HG02870 (cell line): ENCODE measurements around the gene JUND.

ENCODE experiments used
- ATAC-seq: cut with Tn5 transposase; IDR thresholded peaks from one replicate; pipeline ENCODE4 v1.9.1; 2021; ENCODE audit warnings: mild to moderate bottlenecking, moderate library complexity; ENCODE audit not compliant: unreplicated experiment

Gene JUND

GRCh38 chr19:18308948-18309325 lies 27.5 kb upstream of the JUND start:
- no peak for ATAC-seq

- ATAC-seq: no peak
Observed at GRCh38 chr19:18308051-18308947, 26.9 kb upstream of the JUND start.

DNA sequence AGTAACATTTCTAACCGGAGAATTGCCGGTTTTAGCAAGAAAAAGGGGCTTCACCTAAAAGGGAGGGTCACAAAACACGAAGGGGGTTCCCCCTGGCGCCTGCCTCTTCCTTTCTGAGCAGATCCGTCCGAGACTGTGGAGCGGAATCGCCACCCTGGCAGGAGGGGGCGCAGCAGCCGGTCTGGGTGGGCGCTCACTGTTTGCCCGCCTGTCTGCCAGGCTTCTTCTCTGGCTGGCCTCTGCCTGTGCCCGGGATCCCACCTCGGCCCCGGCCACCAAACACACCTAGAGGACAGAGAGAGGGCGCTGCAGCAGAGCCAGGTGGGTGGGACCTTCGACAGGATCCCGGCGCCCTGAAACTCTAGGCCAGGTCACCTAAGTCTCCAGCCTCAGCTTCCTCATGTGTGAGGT lies 25.9 kb upstream of the JUND start:
- ATAC-seq: no peak

- ATAC-seq: no peak
Observed at GRCh38 chr19:18306888-18307260, 25.5 kb upstream of the JUND start.

- ATAC-seq: no peak
Observed at GRCh38 chr19:18306209-18306887, 24.9 kb upstream of the JUND start.

- ATAC-seq: peak; percentile 38
Observed at GRCh38 chr19:18304458-18305310, 23.3 kb upstream of the JUND start.

DNA sequence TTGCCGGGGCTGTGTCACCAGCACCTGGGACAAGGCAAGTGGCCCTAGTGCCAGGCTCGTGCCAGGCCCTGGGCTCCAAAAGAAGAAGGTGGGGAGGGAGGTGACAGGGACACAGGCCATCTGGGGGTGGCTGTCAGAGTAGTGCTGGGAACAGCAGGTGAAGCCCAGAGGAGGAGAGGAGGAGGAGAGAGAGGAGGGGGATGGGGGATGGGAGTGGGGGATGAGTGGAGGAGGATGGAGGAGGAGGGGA lies 22.7 kb upstream of the JUND start:
- no peak for ATAC-seq

- ATAC-seq: no peak
Observed at GRCh38 chr19:18301718-18302111, 20.3 kb upstream of the JUND start.

DNA sequence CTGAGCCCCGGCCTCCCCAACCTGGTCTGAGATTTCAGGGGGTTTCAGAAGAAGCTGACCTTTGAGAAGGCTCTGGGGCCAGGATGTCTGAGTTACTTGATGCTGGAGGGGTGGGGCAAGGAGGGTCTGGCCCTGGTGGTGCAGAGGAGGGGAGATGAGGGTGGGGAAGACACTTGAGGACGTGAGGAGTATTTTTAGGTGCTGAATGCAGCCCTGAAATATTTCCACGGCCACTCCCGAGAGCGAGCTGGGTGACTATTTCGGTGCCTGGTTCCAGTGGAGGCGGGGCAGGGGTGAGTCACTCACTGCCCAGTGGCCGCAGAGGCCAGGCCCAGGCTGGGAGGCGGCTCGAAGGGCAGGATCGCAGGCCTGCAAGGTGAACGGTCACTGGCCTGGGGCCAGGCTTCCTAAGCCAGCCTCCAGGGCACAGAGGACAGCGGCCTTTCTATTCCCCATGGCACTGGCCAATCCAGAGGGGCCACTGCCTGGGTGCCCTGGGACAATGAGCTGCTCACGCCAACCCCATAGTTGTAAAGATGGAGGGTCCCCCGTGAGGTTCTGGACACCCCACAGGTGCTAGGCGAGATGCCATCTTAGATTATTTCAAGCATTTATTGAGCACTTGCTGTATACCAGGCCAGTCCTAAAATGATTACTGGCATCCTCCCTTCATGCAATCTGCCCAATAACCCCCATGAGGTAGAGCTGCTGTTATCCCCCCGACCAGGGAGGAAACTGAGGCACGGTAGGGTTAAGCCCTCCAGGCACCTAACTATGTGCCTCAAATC lies 19.7 kb upstream of the JUND start:
- ATAC-seq: no peak

GRCh38 chr19:18299654-18300053 lies 18.2 kb upstream of the JUND start:
- ATAC-seq: no peak

DNA sequence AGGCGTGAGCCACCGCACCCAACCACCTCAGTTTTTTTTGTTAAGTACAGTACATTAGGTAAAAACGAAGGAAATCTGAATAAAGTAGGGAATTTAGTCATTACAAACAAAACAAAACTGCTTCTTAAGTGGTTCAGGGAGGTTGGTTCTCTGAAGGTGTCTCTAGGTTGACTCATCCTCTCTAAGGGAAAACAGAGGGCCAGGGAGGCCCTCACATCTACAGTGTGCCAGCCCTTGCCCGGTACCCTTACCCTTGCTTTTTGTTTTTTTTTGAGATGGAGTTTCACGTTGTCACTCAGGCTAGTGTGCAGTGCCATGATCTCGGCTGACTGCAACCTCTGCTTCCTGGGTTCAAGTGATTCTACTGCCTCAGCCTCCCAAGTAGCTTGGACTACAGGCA lies 17.2 kb upstream of the JUND start:
- no peak for ATAC-seq

GRCh38 chr19:18297308-18297707 lies 15.9 kb upstream of the JUND start:
- no peak for ATAC-seq

GRCh38 chr19:18295034-18295451 lies 13.6 kb upstream of the JUND start:
- ATAC-seq: no peak

- no peak for ATAC-seq
Observed at GRCh38 chr19:18294467-18294864, 13.0 kb upstream of the JUND start.

GRCh38 chr19:18293642-18294466 lies 12.4 kb upstream of the JUND start:
- no peak for ATAC-seq

DNA sequence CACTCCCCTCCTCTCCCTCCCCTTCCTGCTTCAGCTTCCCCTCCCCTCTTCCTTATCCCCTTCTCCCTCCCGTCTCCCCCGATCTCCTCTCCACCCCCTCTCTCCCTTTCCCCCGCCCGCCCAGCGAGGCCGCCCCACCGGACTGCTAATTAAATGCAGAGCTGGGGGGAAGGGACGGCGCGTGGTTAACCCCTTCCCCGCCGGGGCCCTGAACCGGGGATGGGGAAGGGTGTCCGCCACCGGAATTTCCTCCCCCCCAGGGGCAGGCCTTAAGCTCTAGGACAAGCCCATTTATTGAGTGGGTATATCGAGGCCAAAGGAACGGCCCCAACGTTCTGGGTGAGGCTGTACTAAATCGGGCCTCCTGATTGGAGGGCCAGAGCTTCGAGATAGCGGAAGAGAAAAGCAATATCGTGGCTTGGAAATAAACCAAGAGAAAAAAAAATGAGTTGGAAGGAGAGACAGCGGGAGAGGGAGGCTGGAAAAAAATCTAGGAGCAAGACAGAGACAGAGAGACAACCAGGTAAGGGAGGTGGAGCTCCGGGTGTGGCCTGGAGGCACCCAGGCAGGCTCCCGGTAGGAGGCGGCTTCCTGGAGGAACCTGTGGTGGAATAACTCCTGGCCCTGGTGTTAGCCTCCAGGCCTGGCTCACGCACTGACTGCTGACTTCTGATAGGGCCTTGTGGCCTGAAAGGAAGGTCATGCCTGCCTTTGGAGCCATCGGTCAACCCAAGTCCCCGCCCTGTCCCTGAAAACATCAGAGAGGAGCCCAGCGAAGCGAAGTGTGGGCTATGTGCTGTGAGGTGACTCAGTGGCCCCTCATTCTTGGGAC lies 11.6 kb upstream of the JUND start:
- no peak for ATAC-seq

DNA sequence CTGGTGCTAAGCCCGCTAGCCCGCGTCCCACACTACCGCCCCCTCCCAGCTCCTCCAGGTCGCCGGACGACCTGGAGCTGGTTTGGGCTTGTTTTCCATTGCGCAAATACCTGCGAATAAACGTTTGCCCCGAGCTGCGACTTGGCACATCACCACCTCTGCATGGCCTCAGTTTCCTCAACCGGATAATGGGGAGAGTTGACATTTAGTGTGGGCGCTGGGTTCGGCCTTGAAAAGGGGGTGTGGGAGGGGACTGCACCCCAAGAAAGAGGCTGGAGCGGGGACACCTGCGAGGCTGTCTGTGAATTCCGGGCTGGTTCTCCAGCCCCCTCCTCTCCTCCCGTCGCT lies 11.0 kb upstream of the JUND start:
- ATAC-seq: no peak

DNA sequence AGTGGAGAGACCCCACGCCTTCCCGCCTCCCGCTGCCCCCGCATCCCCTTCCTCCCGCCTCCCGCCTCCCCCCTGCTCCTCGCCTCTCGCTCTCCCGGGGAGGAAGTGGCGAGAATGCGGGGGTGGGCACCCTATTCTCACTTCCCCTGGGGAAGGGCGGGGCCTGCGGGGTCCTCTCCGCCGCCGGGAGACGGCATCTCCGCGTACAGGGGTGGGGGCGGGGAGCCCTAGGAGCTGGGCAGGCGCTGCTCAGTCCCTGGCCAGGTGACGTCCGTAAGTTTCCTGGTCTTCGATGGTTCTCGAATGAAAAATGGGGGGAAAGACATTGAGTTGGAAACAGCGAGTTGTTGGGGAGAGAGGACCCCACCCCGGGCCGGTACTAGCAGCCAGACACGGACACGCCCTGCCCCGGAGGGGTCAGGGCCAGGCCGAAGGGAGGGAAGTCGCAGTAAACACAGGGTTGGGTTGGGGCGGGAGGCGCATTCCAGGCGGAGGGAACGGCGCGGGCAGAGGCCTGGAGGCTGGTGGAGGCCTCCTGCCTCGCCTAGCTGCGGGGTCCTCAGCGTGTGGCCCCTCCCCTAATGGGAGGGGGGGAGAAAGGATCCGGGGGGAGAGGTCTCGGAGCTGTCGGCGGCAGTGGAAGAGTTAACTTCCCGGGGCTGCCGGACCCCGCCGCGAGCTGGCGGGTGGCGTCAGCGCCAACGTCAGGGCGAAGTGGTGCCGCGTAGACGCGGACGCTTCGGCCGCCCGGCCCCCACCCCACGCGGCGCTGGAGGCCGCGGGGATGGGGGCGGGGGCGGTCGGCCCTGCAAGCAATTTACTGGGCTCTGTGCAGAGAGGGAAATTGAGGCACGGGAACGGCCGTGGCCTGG lies 10.4 kb upstream of the JUND start:
- peak; percentile 36 for ATAC-seq
